Measurements from ENCODE around the gene ALMS1. TPM values are rescaled to one million over a fixed set of nuclear protein-coding genes. Genes with fewer than 3 reads are reported as not detected.

ALMS1 gene
- total and polyA plus RNA-seq, 2 of the 8 experiments (the other 6 are each of a cell fraction or from before 2014, with no cell fraction given) = 21.8 to 45.6 TPM

DNA sequence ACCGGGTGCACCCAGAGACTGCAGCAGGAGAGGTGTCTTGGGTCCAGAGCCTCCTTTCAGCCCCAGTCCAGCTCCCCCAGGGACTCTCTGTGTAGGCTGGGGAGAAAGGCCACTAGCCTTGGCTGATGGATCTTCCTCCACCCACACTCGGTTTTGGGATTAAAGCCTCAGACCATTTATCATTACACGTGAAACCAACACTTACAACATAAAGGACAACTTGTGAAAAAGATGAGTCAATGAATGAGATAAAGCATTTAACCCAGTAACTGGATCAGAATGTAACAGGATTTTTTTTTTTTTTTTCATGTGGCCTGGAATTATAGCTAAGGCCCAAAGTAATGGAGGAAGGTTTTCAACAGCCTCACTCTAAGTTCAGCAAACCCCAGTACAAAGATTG, 224.5 kb downstream of the ALMS1 start:
- ChIA-PET POLR2A (ENCODE audit: partially characterized antibody) (no interaction called here), CTCF (ENCODE audit: partially characterized antibody) (no interaction called here)
- H4K91ac ChIP-seq (replicated peaks; ENCODE audit: insufficient read length, low read length) = no peak overlapping the region
- H3K27ac ChIP-seq (ENCODE audit: low read depth, low read length) = no peak overlapping the region
- H3K18ac ChIP-seq (ENCODE audit: extremely low read depth, low read length) = no peak overlapping the region
- no peak overlapping the region for H2BK15ac ChIP-seq (ENCODE audit: low read length)
- DNase-seq (ENCODE audit: low read depth in 1 of 2, low spot score in 2 of 2) (no peak), FAIRE-seq (no peak)
- no peak overlapping the region for H3K23ac ChIP-seq (ENCODE audit: insufficient read length)
- H2BK5ac ChIP-seq (ENCODE audit: low read depth, low read length) = no peak overlapping the region
- H4K5ac ChIP-seq (ENCODE audit: insufficient read length, low read depth, low read length) = no peak overlapping the region
- H2AK5ac ChIP-seq (ENCODE audit: low read depth, low read length) = no peak overlapping the region
- H2BK20ac ChIP-seq (ENCODE audit: low read length) = no peak overlapping the region
- WGBS, 2 experiments (ENCODE audit: extremely low coverage in 1 of 2, insufficient coverage in 1 of 2, insufficient read length in 1 of 2, insufficient replicate concordance in 2 of 2, low coverage in 1 of 2, low lambda C conversion rate in 2 of 2, missing lambda C conversion rate in 1 of 2) = 87% methylated on average over 3 of the region's 3 CpGs; no CpG with 5 or more reads in 1 of the 2 experiments
- no peaks in the 10 kb centered on the region for H3K23me2 ChIP-seq (ENCODE audit: low read depth, low read length)
- no peak for TF ChIP-seq POU5F1 (IDR thresholded peaks at IDR 0.05; ENCODE audit: low read depth, low read length)
- no peak for TF ChIP-seq BCL11A (IDR thresholded peaks at IDR 0.05; ENCODE audit: low read depth in 2 of 2, low read length in 2 of 2)
- no peak for TF ChIP-seq PHF8 (conservative IDR thresholded peaks at IDR 0.05; ENCODE audit: low read depth, low read length)
- TF ChIP-seq JUND (IDR thresholded peaks at IDR 0.05; ENCODE audit: low read length) = no peak
- TF ChIP-seq EGR1 (IDR thresholded peaks at IDR 0.05; ENCODE audit: borderline replicate concordance, low read depth, low read length) = no peak
- no peak for TF ChIP-seq SUZ12 (IDR thresholded peaks at IDR 0.05; ENCODE audit: low read length)
- no peak for TF ChIP-seq JUN (IDR thresholded peaks at IDR 0.05; ENCODE audit: low read depth, low read length)
- no peak for TF ChIP-seq YY1 (IDR thresholded peaks at IDR 0.05; ENCODE audit: low read depth, low read length)
- TF ChIP-seq TCF12 (IDR thresholded peaks at IDR 0.05; ENCODE audit: low read depth, low read length) = no peak
- no peak for TF ChIP-seq TBP (IDR thresholded peaks at IDR 0.05; ENCODE audit: low read depth, low read length)
- TF ChIP-seq RBBP5 (IDR thresholded peaks at IDR 0.05; ENCODE audit: borderline replicate concordance, low read depth, low read length) = no peak
- no peak for TF ChIP-seq EP300 (IDR thresholded peaks at IDR 0.05; ENCODE audit: borderline replicate concordance in 1 of 2, low read depth in 2 of 2, low read length in 2 of 2)
- TF ChIP-seq, protein P1, sequence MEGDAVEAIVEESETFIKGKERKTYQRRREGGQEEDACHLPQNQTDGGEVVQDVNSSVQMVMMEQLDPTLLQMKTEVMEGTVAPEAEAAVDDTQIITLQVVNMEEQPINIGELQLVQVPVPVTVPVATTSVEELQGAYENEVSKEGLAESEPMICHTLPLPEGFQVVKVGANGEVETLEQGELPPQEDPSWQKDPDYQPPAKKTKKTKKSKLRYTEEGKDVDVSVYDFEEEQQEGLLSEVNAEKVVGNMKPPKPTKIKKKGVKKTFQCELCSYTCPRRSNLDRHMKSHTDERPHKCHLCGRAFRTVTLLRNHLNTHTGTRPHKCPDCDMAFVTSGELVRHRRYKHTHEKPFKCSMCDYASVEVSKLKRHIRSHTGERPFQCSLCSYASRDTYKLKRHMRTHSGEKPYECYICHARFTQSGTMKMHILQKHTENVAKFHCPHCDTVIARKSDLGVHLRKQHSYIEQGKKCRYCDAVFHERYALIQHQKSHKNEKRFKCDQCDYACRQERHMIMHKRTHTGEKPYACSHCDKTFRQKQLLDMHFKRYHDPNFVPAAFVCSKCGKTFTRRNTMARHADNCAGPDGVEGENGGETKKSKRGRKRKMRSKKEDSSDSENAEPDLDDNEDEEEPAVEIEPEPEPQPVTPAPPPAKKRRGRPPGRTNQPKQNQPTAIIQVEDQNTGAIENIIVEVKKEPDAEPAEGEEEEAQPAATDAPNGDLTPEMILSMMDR (IDR thresholded peaks at IDR 0.05; ENCODE audit: control extremely low read depth in 1 of 3, insufficient read depth in 1 of 3, low read depth in 1 of 3, low read length in 3 of 3) = no peak
- H3K79me1 ChIP-seq (ENCODE audit: low read depth, low read length) = no peaks in the 10 kb centered on the region
- no peak overlapping the region for H3K56ac ChIP-seq (replicated peaks; ENCODE audit: insufficient read length, low read depth, low read length)
- H4K8ac ChIP-seq (ENCODE audit: extremely low read depth, insufficient read depth, low read length) = no peak overlapping the region
- no peak overlapping the region for H3K4ac ChIP-seq (replicated peaks; ENCODE audit: insufficient read length, low read depth, low read length)
- H3K9ac ChIP-seq (replicated peaks in 1 of 4; ENCODE audit: extremely low read depth in 1 of 4, low read depth in 3 of 4, low read length in 3 of 4) = no peak overlapping the region
- H3K79me2 ChIP-seq (ENCODE audit: control insufficient read depth in 1 of 2, insufficient read depth in 2 of 2, low read length in 2 of 2) = no peaks in the 10 kb centered on the region
- peaks cover 0 to 2% of the 10 kb centered on the region in 2 experiments for H4K20me1 ChIP-seq (replicated peaks in 1 of 2; ENCODE audit: control insufficient read depth in 1 of 2, insufficient read depth in 2 of 2, low read length in 2 of 2)
- no peaks in the 10 kb centered on the region for H3K9me3 ChIP-seq (ENCODE audit: insufficient read depth in 2 of 2, low read depth in 1 of 2, low read length in 1 of 2)
- H3K27me3 ChIP-seq (replicated peaks in 1 of 4; ENCODE audit: control insufficient read depth in 3 of 4, extremely low read depth in 1 of 4, insufficient read depth in 3 of 4, low read length in 3 of 4) = no peaks in the 10 kb centered on the region
- no peak overlapping the region for H2AFZ ChIP-seq (ENCODE audit: low read length)
- no peak overlapping the region for H3K4me2 ChIP-seq (ENCODE audit: insufficient read depth in 1 of 2, low read depth in 2 of 2, low read length in 2 of 2)
- H3K4me3 ChIP-seq (ENCODE audit: extremely low read depth in 1 of 4, insufficient read depth in 2 of 4, low read depth in 3 of 4, low read length in 4 of 4) = no peak overlapping the region
- H3K14ac ChIP-seq (ENCODE audit: insufficient read length) = no peak overlapping the region
- no peak overlapping the region for H2BK120ac ChIP-seq (replicated peaks; ENCODE audit: low read depth, low read length)
- no peaks in the 10 kb centered on the region; a peak in 1 of 8 replicates for H3K36me3 ChIP-seq (ENCODE audit: control insufficient read depth in 2 of 4, insufficient read depth in 4 of 4, low read length in 3 of 4)
- H3K4me1 ChIP-seq (replicated peaks in 1 of 4; ENCODE audit: control insufficient read depth in 3 of 4, insufficient read depth in 4 of 4, low read length in 3 of 4) = no peaks in the 10 kb centered on the region
- no peak overlapping the region for H2BK12ac ChIP-seq (ENCODE audit: low read depth, low read length)
